Epithelial cell of esophagus (primary cell): ENCODE measurements around the gene CEP128.
A peak's percentile ranks its signal among the peaks of the same experiment; 100 is the strongest.

Experiments
- DNase-seq: peaks from one replicate; pipeline ENCODE4 v3.0.0; 2010; ENCODE audit warnings: low read depth
- H3K4me3 ChIP-seq: 2 replicates; pipeline ENCODE4 v1.5.1; 2011; ENCODE audit warnings: mild to moderate bottlenecking, low read length, control low read depth
- CTCF ChIP-seq: IDR thresholded peaks from 2 replicates; pipeline ENCODE4 v1.5.1; 2011; ENCODE audit warnings: low read depth, mild to moderate bottlenecking, low read length, control low read depth, inconsistent platforms; ENCODE audit not compliant: insufficient read depth; ENCODE audit errors: missing control alignments

Gene CEP128

GRCh38 chr14:80576401-80576800 lies 365.1 kb downstream of the CEP128 start:
- DNase-seq = no peak
- H3K4me3 ChIP-seq = no peak overlapping the region
- no peak for TF ChIP-seq CTCF

GRCh38 chr14:80575763-80576162 lies 365.8 kb downstream of the CEP128 start:
- TF ChIP-seq CTCF = no peak
- DNase-seq = peak; percentile 17
- no peak overlapping the region for H3K4me3 ChIP-seq

GRCh38 chr14:80572666-80573065 lies 368.9 kb downstream of the CEP128 start:
- no peak for DNase-seq
- TF ChIP-seq CTCF = no peak
- H3K4me3 ChIP-seq = no peak overlapping the region

- DNase-seq = no peak
- H3K4me3 ChIP-seq = no peak overlapping the region
- no peak for TF ChIP-seq CTCF
Measured at GRCh38 chr14:80570930-80571298, 370.6 kb downstream of the CEP128 start.

- DNase-seq = peak; percentile 91
- no peak for TF ChIP-seq CTCF
- no peak overlapping the region for H3K4me3 ChIP-seq
Measured at GRCh38 chr14:80567905-80568536, 373.5 kb downstream of the CEP128 start.

- no peak for TF ChIP-seq CTCF
- DNase-seq = no peak
- H3K4me3 ChIP-seq = no peak overlapping the region
Measured at GRCh38 chr14:80565001-80565400, 376.5 kb downstream of the CEP128 start.

GRCh38 chr14:80564051-80564450 lies 377.5 kb downstream of the CEP128 start:
- no peak for TF ChIP-seq CTCF
- DNase-seq = no peak
- no peak overlapping the region for H3K4me3 ChIP-seq
